Jurkat, Clone E6-1 (cell line): ENCODE data around the gene FBXO34.
"Not testable (repeated sequence)": the region's sequence is repeated elsewhere in the genome, so short reads cannot be mapped to it uniquely, and the experiment has no call there.

Experiments
- DNase-seq: peaks from one replicate; pipeline ENCODE4 v3.0.0-alpha.2; 2011; ENCODE audit warnings: low read depth, low spot score
- H3K4me3 ChIP-seq: 2 replicates; pipeline ENCODE4 v1.5.1; 2011; ENCODE audit warnings: mild to moderate bottlenecking, low read length, control low read depth, moderate library complexity

Gene FBXO34

GRCh38 chr14:55302367-55303124, 31.3 kb downstream of the FBXO34 start:
- no peak for DNase-seq
- H3K4me3 ChIP-seq, result no peak overlapping the region

DNA sequence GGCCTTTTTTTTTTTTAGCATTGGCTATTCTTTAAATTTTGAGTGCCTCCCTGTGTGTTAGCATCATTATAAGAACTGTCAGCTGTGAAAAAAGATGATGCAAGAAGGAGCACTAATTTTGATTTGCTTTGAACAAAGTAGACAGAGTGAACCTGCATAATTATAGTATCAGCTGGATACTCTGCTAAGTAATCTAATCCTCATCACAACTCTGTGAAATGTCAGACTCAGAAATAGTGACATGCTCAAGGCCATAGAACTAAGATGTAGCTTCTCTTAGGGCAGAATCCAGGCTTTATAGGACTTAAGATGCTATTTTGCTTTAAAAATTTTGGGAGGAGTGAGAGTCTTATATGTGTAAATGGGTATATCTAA, 31.9 kb downstream of the FBXO34 start:
- H3K4me3 ChIP-seq, result no peak overlapping the region
- DNase-seq, result no peak

GRCh38 chr14:55303691-55304145, 32.5 kb downstream of the FBXO34 start:
- no peak overlapping the region for H3K4me3 ChIP-seq
- DNase-seq, result no peak

DNA sequence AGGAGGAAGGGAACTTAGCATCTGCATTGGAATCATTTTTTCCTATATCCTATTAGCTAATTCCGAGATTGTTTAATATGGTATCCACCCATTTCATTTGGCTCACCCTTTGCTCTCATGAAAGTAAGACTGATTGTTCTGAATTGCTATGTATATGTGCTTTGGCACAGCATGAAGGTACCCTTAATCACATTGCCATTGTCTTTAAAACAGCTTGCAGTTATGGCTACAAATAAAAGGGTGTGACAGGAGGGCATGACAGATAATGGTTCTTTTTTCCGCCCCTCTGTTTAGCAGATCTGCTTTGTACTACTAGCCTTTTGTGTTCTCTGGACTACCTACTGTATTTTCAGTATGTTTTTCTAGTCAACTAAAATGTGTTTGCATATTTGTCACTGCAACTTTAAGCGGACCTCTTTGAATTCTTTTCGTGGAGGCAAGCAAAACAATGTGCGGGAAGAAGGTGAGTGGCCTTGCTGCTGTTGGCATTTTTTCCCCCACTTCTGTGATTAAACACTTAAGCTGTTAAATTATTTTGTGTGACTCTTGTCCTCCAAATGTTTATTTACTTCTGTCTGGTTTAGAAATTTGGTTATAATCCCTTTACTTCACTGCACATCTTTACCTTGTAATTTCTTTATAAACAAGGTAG, 35.8 kb downstream of the FBXO34 start:
- H3K4me3 ChIP-seq, result no peak overlapping the region
- no peak for DNase-seq

GRCh38 chr14:55309154-55309553, 37.9 kb downstream of the FBXO34 start:
- no peak for DNase-seq
- no peak overlapping the region for H3K4me3 ChIP-seq

- DNase-seq, result no peak
These were observed 38.6 kb downstream of the FBXO34 start for GRCh38 chr14:55309761-55310365.

DNA sequence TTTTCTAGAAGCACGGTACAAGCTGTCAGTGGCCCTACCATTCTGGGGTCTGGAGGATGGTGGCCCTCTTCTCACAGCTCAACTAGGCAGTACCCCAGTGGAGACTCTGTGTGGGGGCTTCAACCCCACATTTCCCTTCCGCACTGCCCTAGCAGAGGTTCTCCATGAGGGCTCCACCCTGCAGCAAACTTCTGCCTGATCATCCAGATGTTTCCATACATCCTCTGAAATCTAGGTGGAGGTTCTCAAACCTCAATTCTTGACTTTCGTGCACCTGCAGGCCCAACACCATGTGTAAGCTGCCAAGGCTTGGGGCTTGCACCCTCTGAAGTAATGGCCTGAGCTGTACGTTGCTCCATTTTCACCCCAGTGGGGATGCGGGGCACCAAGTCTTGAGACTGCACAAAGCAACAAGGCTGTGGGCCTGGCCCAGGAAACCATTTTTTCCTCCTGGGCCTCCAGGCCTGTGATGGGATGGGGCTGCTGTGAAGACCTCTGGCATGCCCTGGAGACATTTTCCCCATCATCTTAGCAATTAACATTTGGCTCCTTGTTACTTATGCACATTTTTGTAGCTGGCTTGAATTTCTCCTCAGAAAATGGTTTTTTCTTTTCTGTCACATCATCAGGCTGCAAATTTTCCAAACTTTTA, 41.3 kb downstream of the FBXO34 start:
- not testable (repeated sequence) for H3K4me3 ChIP-seq

More at GRCh38 chr14:55309761-55310365, 38.6 kb downstream of the FBXO34 start:
- no peak overlapping the region for H3K4me3 ChIP-seq

GRCh38 chr14:55313480-55313879, 42.3 kb downstream of the FBXO34 start:
- no peak for DNase-seq
- no peak overlapping the region for H3K4me3 ChIP-seq

More for the DNA sequence above, 41.3 kb downstream of the FBXO34 start:
- not testable (repeated sequence) for DNase-seq

DNA sequence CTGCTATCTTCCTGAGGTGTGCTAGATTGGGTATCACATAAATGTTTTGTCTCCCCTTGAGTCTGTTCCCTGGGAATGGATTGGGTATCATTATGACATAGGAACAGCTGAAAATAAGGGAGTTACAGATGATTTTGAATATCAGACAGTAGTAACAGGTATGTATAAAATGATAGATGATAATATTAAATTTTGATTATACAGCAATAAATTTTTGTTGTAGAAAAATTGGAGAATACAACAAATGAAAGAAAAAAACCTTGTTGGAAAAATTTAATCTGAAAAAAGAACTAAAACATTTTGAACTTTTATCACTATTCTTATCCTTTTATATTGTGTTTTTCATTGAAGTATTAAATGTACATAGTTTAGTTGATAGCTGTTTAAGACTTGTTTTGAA, 43.2 kb downstream of the FBXO34 start:
- H3K4me3 ChIP-seq, result no peak overlapping the region
- no peak for DNase-seq

GRCh38 chr14:55316564-55316963, 45.3 kb downstream of the FBXO34 start:
- no peak for DNase-seq
- no peak overlapping the region for H3K4me3 ChIP-seq

GRCh38 chr14:55317542-55318306, 46.5 kb downstream of the FBXO34 start:
- no peak overlapping the region for H3K4me3 ChIP-seq
- DNase-seq, result no peak

- no peak overlapping the region for H3K4me3 ChIP-seq
- no peak for DNase-seq
These were observed 47.5 kb downstream of the FBXO34 start for GRCh38 chr14:55318694-55319093.

DNA sequence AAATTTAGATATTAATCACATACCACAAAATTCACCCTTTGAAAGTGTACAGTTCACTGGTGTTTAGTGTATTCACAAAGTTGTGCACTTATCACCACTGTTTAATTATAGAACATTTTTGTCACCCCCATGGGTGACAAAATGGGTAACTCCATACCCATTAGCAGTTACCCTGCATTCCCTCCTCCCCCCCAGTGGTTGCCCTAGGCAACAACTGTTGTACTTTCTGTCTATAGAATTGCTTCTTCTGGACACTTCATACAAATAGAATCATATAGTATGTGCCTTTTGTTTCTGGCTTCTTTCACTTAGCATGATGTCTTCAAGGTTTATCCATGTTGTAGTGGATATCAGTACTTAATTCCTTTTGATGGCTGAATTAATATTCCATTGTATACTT, 52.7 kb downstream of the FBXO34 start:
- DNase-seq, result no peak
- H3K4me3 ChIP-seq, result no peak overlapping the region

GRCh38 chr14:55324812-55325211, 53.6 kb downstream of the FBXO34 start:
- no peak overlapping the region for H3K4me3 ChIP-seq

DNA sequence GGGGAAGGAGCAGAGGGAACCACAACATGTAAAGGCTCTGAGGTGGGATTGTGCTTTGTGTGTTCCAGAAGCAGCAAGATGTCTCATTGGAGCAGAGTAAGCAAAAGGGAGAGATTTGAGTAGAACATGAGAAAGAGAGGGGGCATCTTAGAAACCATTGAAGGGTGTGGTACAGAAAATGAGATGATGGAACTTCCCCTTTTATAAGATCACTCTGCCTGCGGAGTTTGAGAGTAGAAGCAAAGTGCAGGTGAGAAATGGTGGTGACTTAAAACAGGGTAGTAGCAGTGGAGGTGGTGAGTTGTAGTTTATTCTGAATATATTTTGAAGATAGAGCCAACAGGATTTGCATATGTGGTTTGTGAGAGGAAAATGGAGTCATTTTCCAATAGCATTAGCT, 56.0 kb downstream of the FBXO34 start:
- no peak overlapping the region for H3K4me3 ChIP-seq
- no peak for DNase-seq

More at GRCh38 chr14:55324812-55325211, 53.6 kb downstream of the FBXO34 start:
- DNase-seq, result no peak

DNA sequence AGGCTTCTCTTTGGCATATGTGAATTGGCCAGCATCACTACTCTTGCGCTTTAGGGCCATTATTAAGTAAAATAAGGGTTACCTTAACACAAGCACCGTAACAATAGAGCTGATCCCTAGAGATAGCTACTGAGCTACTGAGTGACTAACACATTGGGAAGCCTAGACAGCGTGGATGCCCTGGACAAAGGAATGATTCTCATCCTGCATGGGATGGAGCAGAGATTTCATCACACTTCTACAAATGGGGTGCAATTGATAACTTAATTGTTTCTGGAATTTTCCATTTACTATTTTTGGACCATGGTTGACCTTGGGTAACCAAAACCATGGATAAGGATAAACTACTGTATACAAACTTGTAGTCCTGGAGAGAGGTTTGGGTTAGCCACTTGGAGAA, 57.1 kb downstream of the FBXO34 start:
- no peak for DNase-seq
- no peak overlapping the region for H3K4me3 ChIP-seq

DNA sequence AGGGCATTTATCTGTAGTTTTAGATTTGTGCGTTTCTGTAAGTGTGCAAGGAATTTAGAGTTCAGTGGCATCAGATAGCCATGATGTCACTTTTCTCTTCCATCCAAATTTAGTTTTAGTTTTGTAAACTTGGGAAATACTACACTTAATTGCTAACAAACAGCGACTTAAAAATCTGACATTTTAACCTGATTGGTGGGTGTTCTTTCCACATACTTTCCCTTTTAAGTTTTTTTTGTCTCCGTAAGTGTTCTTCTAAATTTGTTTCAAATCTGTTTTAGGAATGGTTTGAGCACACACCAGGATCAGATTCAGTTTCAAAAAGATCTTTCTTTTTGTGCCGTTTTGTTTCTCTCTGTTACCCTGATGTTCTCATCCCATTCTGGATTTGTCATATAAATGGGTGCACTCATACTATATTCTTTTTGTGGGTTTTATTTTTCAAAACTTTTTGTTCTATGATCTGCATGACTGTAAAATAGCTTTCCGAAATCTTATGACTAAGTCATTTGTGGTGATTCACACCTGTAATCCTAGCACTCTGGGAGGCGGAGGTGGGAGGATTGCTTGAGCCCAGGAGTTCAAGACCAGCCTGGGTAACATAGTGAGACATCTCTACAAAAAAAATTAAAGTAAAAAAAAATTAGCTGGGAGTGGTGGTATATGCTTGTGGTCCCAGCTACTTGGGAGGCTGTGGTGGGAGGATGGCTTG, 58.9 kb downstream of the FBXO34 start:
- DNase-seq, result no peak
- no peak overlapping the region for H3K4me3 ChIP-seq
